GM21723 (cell line): Measurements from ENCODE around the gene MYCBPAP.

Experiments
- ATAC-seq: cut with Tn5 transposase; IDR thresholded peaks from one replicate; pipeline ENCODE4 v1.9.1; 2021; ENCODE audit warnings: mild to moderate bottlenecking, moderate library complexity; ENCODE audit not compliant: unreplicated experiment

MYCBPAP gene

GRCh38 chr17:50507871-50508572 lies at the start of gene MYCBPAP:
Gene MYCBPAP, plus strand, starts transcription at chr17:50508439. Its CDS starts 236 bp downstream, at chr17:50508675.
- peak; percentile 37 for ATAC-seq

GRCh38 chr17:50458701-50459676 lies 49.2 kb upstream of the MYCBPAP start:
- no peak for ATAC-seq

- ATAC-seq = no peak
Measured at GRCh38 chr17:50459756-50460155, 48.5 kb upstream of the MYCBPAP start.

- no peak for ATAC-seq
Measured at GRCh38 chr17:50460831-50461526, 47.3 kb upstream of the MYCBPAP start.

GRCh38 chr17:50461550-50462132 lies 46.6 kb upstream of the MYCBPAP start:
- ATAC-seq = no peak

- ATAC-seq = no peak
Measured at GRCh38 chr17:50462446-50462845, 45.8 kb upstream of the MYCBPAP start.

GRCh38 chr17:50464121-50464520 lies 44.1 kb upstream of the MYCBPAP start:
- no peak for ATAC-seq

- no peak for ATAC-seq
Measured at GRCh38 chr17:50464736-50465135, 43.5 kb upstream of the MYCBPAP start.

- ATAC-seq = no peak
Measured at GRCh38 chr17:50465171-50465570, 43.1 kb upstream of the MYCBPAP start.

- no peak for ATAC-seq
Measured at GRCh38 chr17:50465635-50466034, 42.6 kb upstream of the MYCBPAP start.

- ATAC-seq = no peak
Measured at GRCh38 chr17:50466371-50467113, 41.7 kb upstream of the MYCBPAP start.

GRCh38 chr17:50467114-50467854 lies 41.0 kb upstream of the MYCBPAP start:
- ATAC-seq = no peak

- ATAC-seq = no peak
Measured at GRCh38 chr17:50467855-50468303, 40.4 kb upstream of the MYCBPAP start.

GRCh38 chr17:50468304-50469207 lies 39.7 kb upstream of the MYCBPAP start, which contains the start of gene CHAD:
Gene CHAD, minus strand, starts transcription at chr17:50468880. Its CDS starts 67 bp downstream, at chr17:50468813.
- ATAC-seq = no peak

- ATAC-seq = no peak
Measured at GRCh38 chr17:50469208-50469605, 39.0 kb upstream of the MYCBPAP start.

- no peak for ATAC-seq
Measured at GRCh38 chr17:50469671-50470305, 38.5 kb upstream of the MYCBPAP start.

- no peak for ATAC-seq
Measured at GRCh38 chr17:50470426-50470825, 37.8 kb upstream of the MYCBPAP start.
